Testis (tissue), 2 donors: ENCODE measurements around the gene PIP5K1B.

Source experiments
- POLR2A ChIP-seq: fragments of 450-650 bp; IDR thresholded peaks from one replicate; pipeline ENCODE4 v1.6.1; 2017; ENCODE audit warnings: antibody characterized with exemption, mild to moderate bottlenecking, moderate library complexity
- TF ChIP-seq, protein P1 (sequence below), 3 experiments: fragments of 450-650 bp in 2 of 3; fragments of 200-600 bp in 1 of 3; sonication (generic) in 1 of 3; IDR thresholded peaks; one replicate each; pipeline ENCODE4 v1.5.1; 2016 to 2019; ENCODE audit warnings: antibody characterized with exemption in 3 of 3, mild to moderate bottlenecking in 2 of 3, moderate library complexity in 1 of 3

DNA sequence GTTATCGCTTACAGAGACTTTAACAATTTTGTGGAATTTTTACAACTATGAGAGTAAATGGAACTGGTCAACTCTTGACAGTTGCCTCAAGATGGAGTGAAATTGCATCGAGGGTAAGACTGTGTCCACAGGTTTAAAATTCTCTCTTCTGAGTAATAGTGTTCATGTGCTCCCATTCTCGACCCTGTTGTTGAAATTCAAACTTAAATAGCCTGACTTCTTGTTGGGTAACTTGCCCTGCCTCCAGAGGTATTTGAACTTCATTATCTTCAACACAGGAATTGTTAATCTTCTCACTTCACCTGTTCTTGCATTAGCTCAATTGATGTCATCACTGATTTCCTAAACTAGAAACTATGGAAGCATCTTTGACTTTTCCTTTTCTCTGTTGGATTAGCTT, 77.5 kb downstream of the PIP5K1B start:
- no peak for TF ChIP-seq POLR2A
- TF ChIP-seq, protein P1, sequence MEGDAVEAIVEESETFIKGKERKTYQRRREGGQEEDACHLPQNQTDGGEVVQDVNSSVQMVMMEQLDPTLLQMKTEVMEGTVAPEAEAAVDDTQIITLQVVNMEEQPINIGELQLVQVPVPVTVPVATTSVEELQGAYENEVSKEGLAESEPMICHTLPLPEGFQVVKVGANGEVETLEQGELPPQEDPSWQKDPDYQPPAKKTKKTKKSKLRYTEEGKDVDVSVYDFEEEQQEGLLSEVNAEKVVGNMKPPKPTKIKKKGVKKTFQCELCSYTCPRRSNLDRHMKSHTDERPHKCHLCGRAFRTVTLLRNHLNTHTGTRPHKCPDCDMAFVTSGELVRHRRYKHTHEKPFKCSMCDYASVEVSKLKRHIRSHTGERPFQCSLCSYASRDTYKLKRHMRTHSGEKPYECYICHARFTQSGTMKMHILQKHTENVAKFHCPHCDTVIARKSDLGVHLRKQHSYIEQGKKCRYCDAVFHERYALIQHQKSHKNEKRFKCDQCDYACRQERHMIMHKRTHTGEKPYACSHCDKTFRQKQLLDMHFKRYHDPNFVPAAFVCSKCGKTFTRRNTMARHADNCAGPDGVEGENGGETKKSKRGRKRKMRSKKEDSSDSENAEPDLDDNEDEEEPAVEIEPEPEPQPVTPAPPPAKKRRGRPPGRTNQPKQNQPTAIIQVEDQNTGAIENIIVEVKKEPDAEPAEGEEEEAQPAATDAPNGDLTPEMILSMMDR (IDR thresholded peaks at IDR 0.05) = no peak
